ENCODE data around the gene SIRT4.

Gene SIRT4

GRCh38 chr12:120276734-120277133 lies 25.4 kb upstream of the SIRT4 start:
- Histone ChIP-seq H3K4me3 (ENCODE audit: low read length, poor library complexity, severe bottlenecking) (no peak overlapping the region), H3K27me3 (ENCODE audit: insufficient read depth, low read length, poor library complexity, severe bottlenecking) (no peaks in the 10 kb centered on the region), H3K4me2 (ENCODE audit: low read depth, low read length, poor library complexity, severe bottlenecking) (no peak overlapping the region), H3K9me2 (replicated peaks; ENCODE audit: low read depth, low read length) (no peaks in the 10 kb centered on the region), H3K9me3 (ENCODE audit: insufficient read depth, low read depth, low read length) (no peaks in the 10 kb centered on the region), H3K36me3 (ENCODE audit: insufficient read depth, low read length) (no peaks in the 10 kb centered on the region), H3K79me2 (ENCODE audit: insufficient read depth, low read length) (no peaks in the 10 kb centered on the region), H3F3A (ENCODE audit: low read depth) (no peaks in the 10 kb centered on the region), H3K9ac (ENCODE audit: low read depth, low read length, poor library complexity, severe bottlenecking) (no peak overlapping the region), H4K20me1 (ENCODE audit: insufficient read depth, low read length, poor library complexity, severe bottlenecking) (no peaks in the 10 kb centered on the region), H3K4me1 (ENCODE audit: insufficient read depth, low read length, poor library complexity, severe bottlenecking) (no peaks in the 10 kb centered on the region), H2AFZ (ENCODE audit: low read length) (no peak overlapping the region)
- TF ChIP-seq EZH2phosphoT487 (IDR thresholded peaks at IDR 0.05; ENCODE audit: borderline replicate concordance), result no peak
- TF ChIP-seq CTCF (conservative IDR thresholded peaks at IDR 0.05; ENCODE audit: low read length), result no peak

GRCh38 chr12:120278137-120279069 lies 23.7 kb upstream of the SIRT4 start:
- H3K9me2 ChIP-seq (replicated peaks; ENCODE audit: low read depth, low read length), result no peaks in the 10 kb centered on the region
- H3K4me1 ChIP-seq (ENCODE audit: insufficient read depth, low read length, poor library complexity, severe bottlenecking), result no peaks in the 10 kb centered on the region
- no peak overlapping the region for H3K4me3 ChIP-seq (ENCODE audit: low read length, poor library complexity, severe bottlenecking)
- H3K9ac ChIP-seq (ENCODE audit: low read depth, low read length, poor library complexity, severe bottlenecking), result no peak overlapping the region
- H3K27me3 ChIP-seq (ENCODE audit: insufficient read depth, low read length, poor library complexity, severe bottlenecking), result no peaks in the 10 kb centered on the region
- no peaks in the 10 kb centered on the region for H3K79me2 ChIP-seq (ENCODE audit: insufficient read depth, low read length)
- H3K36me3 ChIP-seq (ENCODE audit: insufficient read depth, low read length), result no peaks in the 10 kb centered on the region
- H3K9me3 ChIP-seq (ENCODE audit: insufficient read depth, low read depth, low read length), result no peaks in the 10 kb centered on the region
- H2AFZ ChIP-seq (ENCODE audit: low read length), result no peak overlapping the region
- no peak overlapping the region for H3K4me2 ChIP-seq (ENCODE audit: low read depth, low read length, poor library complexity, severe bottlenecking)
- H4K20me1 ChIP-seq (ENCODE audit: insufficient read depth, low read length, poor library complexity, severe bottlenecking), result no peaks in the 10 kb centered on the region
- TF ChIP-seq EZH2phosphoT487 (IDR thresholded peaks at IDR 0.05; ENCODE audit: borderline replicate concordance) (no peak), CTCF (conservative IDR thresholded peaks at IDR 0.05; ENCODE audit: low read length) (no peak)
- H3F3A ChIP-seq (ENCODE audit: low read depth), result no peaks in the 10 kb centered on the region

GRCh38 chr12:120283318-120283717 lies 18.8 kb upstream of the SIRT4 start:
- Histone ChIP-seq H3K36me3 (ENCODE audit: insufficient read depth, low read length) (no peaks in the 10 kb centered on the region), H3K4me2 (ENCODE audit: low read depth, low read length, poor library complexity, severe bottlenecking) (no peak overlapping the region), H2AFZ (ENCODE audit: low read length) (no peak overlapping the region), H3K4me3 (ENCODE audit: low read length, poor library complexity, severe bottlenecking) (no peak overlapping the region), H3K9me3 (ENCODE audit: insufficient read depth, low read depth, low read length) (no peaks in the 10 kb centered on the region), H3K27me3 (ENCODE audit: insufficient read depth, low read length, poor library complexity, severe bottlenecking) (no peaks in the 10 kb centered on the region), H3F3A (ENCODE audit: low read depth) (no peaks in the 10 kb centered on the region), H3K9me2 (replicated peaks; ENCODE audit: low read depth, low read length) (no peaks in the 10 kb centered on the region), H3K79me2 (ENCODE audit: insufficient read depth, low read length) (no peaks in the 10 kb centered on the region), H3K9ac (ENCODE audit: low read depth, low read length, poor library complexity, severe bottlenecking) (no peak overlapping the region), H3K4me1 (ENCODE audit: insufficient read depth, low read length, poor library complexity, severe bottlenecking) (no peaks in the 10 kb centered on the region), H4K20me1 (ENCODE audit: insufficient read depth, low read length, poor library complexity, severe bottlenecking) (no peaks in the 10 kb centered on the region)
- no peak for TF ChIP-seq EZH2phosphoT487 (IDR thresholded peaks at IDR 0.05; ENCODE audit: borderline replicate concordance)
- TF ChIP-seq CTCF (conservative IDR thresholded peaks at IDR 0.05; ENCODE audit: low read length), result no peak
